Activated naive CD4-positive, alpha-beta T cell treated with anti-CD3 and anti-CD28 coated beads, Interleukin-2, amount 50 U/mL, for 24 hours (primary cell): ENCODE results near the gene SORL1.
A peak's percentile ranks its signal among the peaks of the same experiment; 100 is the strongest.

Experiments
- H3K27ac Mint-ChIP-seq: one replicate; pipeline ENCODE4 v1.8.0; 2021; ENCODE audit warnings: mild to moderate bottlenecking, mixed read lengths
- H3K27me3 Mint-ChIP-seq: one replicate; pipeline ENCODE4 v1.8.0; 2021; ENCODE audit warnings: mixed read lengths
- H3K36me3 Mint-ChIP-seq: one replicate; pipeline ENCODE4 v1.8.0; 2021; ENCODE audit warnings: mixed read lengths
- H3K4me1 Mint-ChIP-seq: one replicate; pipeline ENCODE4 v1.8.0; 2021; ENCODE audit warnings: mixed read lengths
- H3K4me3 Mint-ChIP-seq: one replicate; pipeline ENCODE4 v1.8.0; 2021; ENCODE audit warnings: mild to moderate bottlenecking, mixed read lengths
- H3K9me3 Mint-ChIP-seq: one replicate; pipeline ENCODE4 v1.8.0; 2021; ENCODE audit warnings: mixed read lengths

The SORL1 gene

GRCh38 chr11:121439759-121440158 lies 12.4 kb upstream of the SORL1 start:
- Mint-ChIP-seq H3K4me3 (no peak overlapping the region), H3K27me3 (no peaks in the 10 kb centered on the region), H3K9me3 (no peaks in the 10 kb centered on the region), H3K4me1 (peaks cover 78% of the 10 kb centered on the region), H3K36me3 (peaks cover 12% of the 10 kb centered on the region), H3K27ac (peak overlapping the region; percentile 12)

GRCh38 chr11:121441521-121441920 lies 10.6 kb upstream of the SORL1 start:
- H3K4me3 Mint-ChIP-seq: no peak overlapping the region
- peaks cover 78% of the 10 kb centered on the region for H3K4me1 Mint-ChIP-seq
- no peak overlapping the region for H3K27ac Mint-ChIP-seq
- no peaks in the 10 kb centered on the region for H3K27me3 Mint-ChIP-seq
- peaks cover 13% of the 10 kb centered on the region for H3K36me3 Mint-ChIP-seq
- no peaks in the 10 kb centered on the region for H3K9me3 Mint-ChIP-seq

GRCh38 chr11:121443688-121444275 lies 8.3 kb upstream of the SORL1 start:
- H3K36me3 Mint-ChIP-seq: peaks cover 17% of the 10 kb centered on the region
- peak overlapping the region; percentile 81 for H3K27ac Mint-ChIP-seq
- no peaks in the 10 kb centered on the region for H3K27me3 Mint-ChIP-seq
- H3K9me3 Mint-ChIP-seq: no peaks in the 10 kb centered on the region
- no peak overlapping the region for H3K4me3 Mint-ChIP-seq
- peaks cover 82% of the 10 kb centered on the region for H3K4me1 Mint-ChIP-seq

- Mint-ChIP-seq H3K4me3 (peak overlapping the region; percentile 21), H3K27ac (peak overlapping the region; percentile 81), H3K27me3 (no peaks in the 10 kb centered on the region), H3K36me3 (peaks cover 15% of the 10 kb centered on the region), H3K9me3 (no peaks in the 10 kb centered on the region), H3K4me1 (peaks cover 85% of the 10 kb centered on the region)
These were observed 7.6 kb upstream of the SORL1 start for GRCh38 chr11:121444526-121444925.

- peaks cover 12% of the 10 kb centered on the region for H3K36me3 Mint-ChIP-seq
- H3K4me3 Mint-ChIP-seq: peak overlapping the region; percentile 74
- peak overlapping the region; percentile 95 for H3K27ac Mint-ChIP-seq
- peaks cover 89% of the 10 kb centered on the region for H3K4me1 Mint-ChIP-seq
- H3K27me3 Mint-ChIP-seq: no peaks in the 10 kb centered on the region
- no peaks in the 10 kb centered on the region for H3K9me3 Mint-ChIP-seq
These were observed 6.9 kb upstream of the SORL1 start for GRCh38 chr11:121445071-121445768.

- H3K4me1 Mint-ChIP-seq: peaks cover 91% of the 10 kb centered on the region
- H3K36me3 Mint-ChIP-seq: peaks cover 12% of the 10 kb centered on the region
- H3K27ac Mint-ChIP-seq: peak overlapping the region; percentile 74
- no peaks in the 10 kb centered on the region for H3K27me3 Mint-ChIP-seq
- no peaks in the 10 kb centered on the region for H3K9me3 Mint-ChIP-seq
- peak overlapping the region; percentile 45 for H3K4me3 Mint-ChIP-seq
These were observed 5.4 kb upstream of the SORL1 start for GRCh38 chr11:121446752-121447156.

- peak overlapping the region; percentile 88 for H3K4me3 Mint-ChIP-seq
- H3K4me1 Mint-ChIP-seq: peaks cover 89% of the 10 kb centered on the region
- peak overlapping the region; percentile 95 for H3K27ac Mint-ChIP-seq
- H3K9me3 Mint-ChIP-seq: no peaks in the 10 kb centered on the region
- H3K27me3 Mint-ChIP-seq: no peaks in the 10 kb centered on the region
- H3K36me3 Mint-ChIP-seq: peaks cover 10% of the 10 kb centered on the region
These were observed 4.1 kb upstream of the SORL1 start for GRCh38 chr11:121448011-121448410.

- peak overlapping the region; percentile 88 for H3K4me3 Mint-ChIP-seq
- peak overlapping the region; percentile 95 for H3K27ac Mint-ChIP-seq
- H3K36me3 Mint-ChIP-seq: peaks cover 9% of the 10 kb centered on the region
- peaks cover 89% of the 10 kb centered on the region for H3K4me1 Mint-ChIP-seq
- H3K9me3 Mint-ChIP-seq: no peaks in the 10 kb centered on the region
- no peaks in the 10 kb centered on the region for H3K27me3 Mint-ChIP-seq
These were observed 3.6 kb upstream of the SORL1 start for GRCh38 chr11:121448431-121448941.

- no peaks in the 10 kb centered on the region for H3K27me3 Mint-ChIP-seq
- H3K27ac Mint-ChIP-seq: peak overlapping the region; percentile 95
- H3K4me1 Mint-ChIP-seq: peaks cover 89% of the 10 kb centered on the region
- H3K36me3 Mint-ChIP-seq: peaks cover 9% of the 10 kb centered on the region
- H3K4me3 Mint-ChIP-seq: peak overlapping the region; percentile 88
- H3K9me3 Mint-ChIP-seq: no peaks in the 10 kb centered on the region
These were observed 3.0 kb upstream of the SORL1 start for GRCh38 chr11:121449123-121449522.

GRCh38 chr11:121449626-121450025 lies 2.5 kb upstream of the SORL1 start:
- peaks cover 7% of the 10 kb centered on the region for H3K36me3 Mint-ChIP-seq
- H3K4me1 Mint-ChIP-seq: peaks cover 89% of the 10 kb centered on the region
- H3K27ac Mint-ChIP-seq: peak overlapping the region; percentile 89
- H3K27me3 Mint-ChIP-seq: no peaks in the 10 kb centered on the region
- peak overlapping the region; percentile 88 for H3K4me3 Mint-ChIP-seq
- H3K9me3 Mint-ChIP-seq: no peaks in the 10 kb centered on the region

GRCh38 chr11:121450401-121450800 lies 1.7 kb upstream of the SORL1 start:
- peaks cover 89% of the 10 kb centered on the region for H3K4me1 Mint-ChIP-seq
- H3K9me3 Mint-ChIP-seq: no peaks in the 10 kb centered on the region
- no peaks in the 10 kb centered on the region for H3K27me3 Mint-ChIP-seq
- peak overlapping the region; percentile 91 for H3K27ac Mint-ChIP-seq
- H3K36me3 Mint-ChIP-seq: peaks cover 9% of the 10 kb centered on the region
- H3K4me3 Mint-ChIP-seq: peak overlapping the region; percentile 88

- Mint-ChIP-seq H3K9me3 (no peaks in the 10 kb centered on the region), H3K27me3 (no peaks in the 10 kb centered on the region), H3K4me3 (peak overlapping the region; percentile 88), H3K36me3 (peaks cover 9% of the 10 kb centered on the region), H3K27ac (peak overlapping the region; percentile 91), H3K4me1 (peaks cover 89% of the 10 kb centered on the region)
These were observed 732 bp upstream of the SORL1 start for GRCh38 chr11:121451178-121451985.

GRCh38 chr11:121452609-121453150 lies 566 bp downstream of the SORL1 start, which contains the start of gene SORL1-AS1:
SORL1-AS1 (minus strand) TSS chr11:121452967.
- H3K36me3 Mint-ChIP-seq: peaks cover 9% of the 10 kb centered on the region
- peaks cover 89% of the 10 kb centered on the region for H3K4me1 Mint-ChIP-seq
- H3K4me3 Mint-ChIP-seq: peak within 1 kb of the TSS; percentile 97
- no peaks in the 10 kb centered on the region for H3K27me3 Mint-ChIP-seq
- H3K27ac Mint-ChIP-seq: peak within 1 kb of the TSS; percentile 99
- H3K9me3 Mint-ChIP-seq: no peaks in the 10 kb centered on the region

GRCh38 chr11:121453589-121454299 lies 1.6 kb downstream of the SORL1 start:
- Mint-ChIP-seq H3K27me3 (no peaks in the 10 kb centered on the region), H3K36me3 (peaks cover 8% of the 10 kb centered on the region), H3K27ac (peak overlapping the region; percentile 99), H3K4me3 (peak overlapping the region; percentile 97), H3K9me3 (no peaks in the 10 kb centered on the region), H3K4me1 (peaks cover 89% of the 10 kb centered on the region)

GRCh38 chr11:121455115-121455514 lies 3.0 kb downstream of the SORL1 start:
- Mint-ChIP-seq H3K9me3 (no peaks in the 10 kb centered on the region), H3K27ac (peak overlapping the region; percentile 99)

More at GRCh38 chr11:121455115-121455514, 3.0 kb downstream of the SORL1 start:
- peaks cover 9% of the 10 kb centered on the region for H3K36me3 Mint-ChIP-seq
- H3K4me3 Mint-ChIP-seq: peak overlapping the region; percentile 97
- H3K27me3 Mint-ChIP-seq: no peaks in the 10 kb centered on the region
- peaks cover 89% of the 10 kb centered on the region for H3K4me1 Mint-ChIP-seq
